ENCODE measurements around the gene MTMR12.
"Not testable (repeated sequence)": the region's sequence is repeated elsewhere in the genome, so short reads cannot be mapped to it uniquely, and the experiment has no call there.

MTMR12 gene

DNA sequence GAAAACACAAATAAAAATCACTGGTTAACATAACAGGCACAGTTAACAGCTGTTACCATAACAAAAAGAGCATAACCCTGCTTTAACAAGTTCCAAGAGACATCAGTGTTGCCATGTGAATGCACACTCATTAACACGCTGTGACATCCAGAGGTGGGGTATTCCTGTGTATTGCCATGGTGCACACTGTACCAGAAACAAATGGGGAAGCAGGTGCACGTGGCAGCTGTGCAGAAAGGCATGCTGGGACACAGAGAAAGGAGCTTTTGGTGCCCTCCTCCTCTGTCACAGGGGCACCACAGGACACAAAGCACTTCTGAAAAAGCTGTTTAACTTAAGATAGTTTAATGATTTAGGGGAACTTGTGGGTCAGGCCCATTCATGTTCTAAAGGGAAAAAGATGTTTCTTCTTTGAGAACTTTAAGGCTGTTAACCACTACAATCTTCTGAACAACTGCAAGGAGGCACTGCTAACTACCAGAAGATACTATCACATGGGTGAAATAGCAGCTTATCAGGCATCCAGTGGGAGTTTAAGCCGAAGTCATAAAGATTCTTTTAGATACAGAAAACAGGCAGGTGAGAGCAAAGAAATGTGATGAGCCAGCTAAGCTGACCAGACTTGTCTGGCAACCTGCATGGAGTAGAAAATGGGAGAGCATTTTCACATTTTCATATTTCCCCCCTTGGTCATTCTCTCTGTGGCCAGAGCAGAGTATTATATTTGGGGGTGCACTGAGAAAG, 82.2 kb downstream of the MTMR12 start:
- peaks cover 14% of the 10 kb centered on the region for H3K4me1 Mint-ChIP-seq
- no peaks in the 10 kb centered on the region for H3K9me3 Mint-ChIP-seq
- ATAC-seq (no peak), DNase-seq (ENCODE audit: low spot score in 2 of 2) (no peak)
- H3K36me3 Mint-ChIP-seq, result peaks cover 45% of the 10 kb centered on the region
- no peak overlapping the region for H3K4me3 Mint-ChIP-seq
- peak overlapping the region; percentile 54 for H3K27ac Mint-ChIP-seq

DNA sequence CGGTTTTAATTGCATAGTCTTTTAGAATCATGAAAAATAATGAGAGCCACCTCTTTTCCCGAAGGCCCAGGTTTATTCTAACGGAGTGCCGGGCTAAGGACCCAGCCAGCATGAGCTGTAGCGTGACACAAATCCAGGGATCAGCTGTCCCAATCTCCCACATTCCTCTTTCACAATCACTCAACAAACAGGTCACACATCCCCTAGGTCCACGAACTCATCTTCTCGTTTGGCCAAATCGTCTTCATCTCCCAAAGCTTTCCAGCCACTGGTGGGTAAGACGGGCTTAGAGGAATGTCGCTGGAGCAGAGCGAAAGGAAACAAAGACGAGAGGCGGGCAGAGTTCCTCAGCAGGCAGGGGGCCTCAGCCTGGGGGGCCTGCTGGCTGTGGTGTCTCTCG, 83.2 kb downstream of the MTMR12 start:
- H3K27ac Mint-ChIP-seq, result peak overlapping the region; percentile 73
- DNase-seq (ENCODE audit: low spot score in 2 of 2) (no peak), ATAC-seq (no peak)
- peaks cover 45% of the 10 kb centered on the region for H3K36me3 Mint-ChIP-seq
- no peaks in the 10 kb centered on the region for H3K9me3 Mint-ChIP-seq
- H3K4me3 Mint-ChIP-seq, result no peak overlapping the region
- peaks cover 14% of the 10 kb centered on the region for H3K4me1 Mint-ChIP-seq

DNA sequence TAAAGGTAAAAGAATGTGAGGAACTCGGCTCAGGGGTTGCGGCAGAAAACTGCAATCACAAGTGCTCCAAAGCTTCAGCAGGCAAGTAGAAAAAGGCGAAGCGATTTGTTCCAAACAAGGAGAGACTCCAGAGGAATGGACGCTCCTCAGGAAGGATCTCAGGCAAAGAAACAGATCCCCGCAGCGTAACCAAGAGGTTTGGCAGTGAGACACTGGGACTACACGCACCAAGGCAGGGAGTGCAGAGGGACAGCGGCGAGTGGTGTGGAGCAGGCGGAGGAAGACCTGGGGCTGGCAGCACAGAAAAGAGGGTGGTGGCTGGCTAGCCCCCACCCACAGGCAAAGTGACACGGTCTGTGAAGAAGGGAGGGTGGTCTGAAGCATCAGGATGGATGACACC, 83.9 kb downstream of the MTMR12 start:
- no peaks in the 10 kb centered on the region for H3K9me3 Mint-ChIP-seq
- no peak for ATAC-seq
- peak overlapping the region; percentile 73 for H3K27ac Mint-ChIP-seq

DNA sequence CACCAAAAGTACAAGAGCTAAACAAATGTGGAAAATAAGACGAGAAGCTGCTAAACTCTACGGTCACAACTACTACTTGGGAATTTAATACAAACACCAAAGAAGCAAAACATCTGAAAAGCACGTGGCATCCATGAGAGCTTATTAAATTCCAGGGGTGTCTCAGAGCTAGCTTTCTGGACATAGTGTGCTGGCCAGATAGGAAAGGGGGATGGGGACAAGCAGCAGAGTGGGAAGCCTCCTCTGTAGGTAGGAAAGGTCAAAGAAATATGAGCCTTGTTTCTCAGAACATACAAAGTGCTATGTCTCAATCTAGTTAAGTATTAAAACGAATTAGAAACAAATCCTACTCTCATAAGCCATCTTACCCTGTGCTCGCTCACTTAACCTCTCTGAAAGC, 87.3 kb downstream of the MTMR12 start:
- no peak overlapping the region for H3K27ac Mint-ChIP-seq
- no peak overlapping the region for H3K4me3 Mint-ChIP-seq
- DNase-seq (ENCODE audit: low spot score in 2 of 2) (no peak), ATAC-seq (no peak)
- peaks cover 6% of the 10 kb centered on the region for H3K4me1 Mint-ChIP-seq
- H3K36me3 Mint-ChIP-seq, result peaks cover 37% of the 10 kb centered on the region
- no peaks in the 10 kb centered on the region for H3K9me3 Mint-ChIP-seq

More for the DNA sequence above, 83.9 kb downstream of the MTMR12 start:
- DNase-seq (ENCODE audit: low spot score in 2 of 2), result no peak
- H3K4me1 Mint-ChIP-seq, result peaks cover 14% of the 10 kb centered on the region
- no peak overlapping the region for H3K4me3 Mint-ChIP-seq
- H3K36me3 Mint-ChIP-seq, result peaks cover 45% of the 10 kb centered on the region

DNA sequence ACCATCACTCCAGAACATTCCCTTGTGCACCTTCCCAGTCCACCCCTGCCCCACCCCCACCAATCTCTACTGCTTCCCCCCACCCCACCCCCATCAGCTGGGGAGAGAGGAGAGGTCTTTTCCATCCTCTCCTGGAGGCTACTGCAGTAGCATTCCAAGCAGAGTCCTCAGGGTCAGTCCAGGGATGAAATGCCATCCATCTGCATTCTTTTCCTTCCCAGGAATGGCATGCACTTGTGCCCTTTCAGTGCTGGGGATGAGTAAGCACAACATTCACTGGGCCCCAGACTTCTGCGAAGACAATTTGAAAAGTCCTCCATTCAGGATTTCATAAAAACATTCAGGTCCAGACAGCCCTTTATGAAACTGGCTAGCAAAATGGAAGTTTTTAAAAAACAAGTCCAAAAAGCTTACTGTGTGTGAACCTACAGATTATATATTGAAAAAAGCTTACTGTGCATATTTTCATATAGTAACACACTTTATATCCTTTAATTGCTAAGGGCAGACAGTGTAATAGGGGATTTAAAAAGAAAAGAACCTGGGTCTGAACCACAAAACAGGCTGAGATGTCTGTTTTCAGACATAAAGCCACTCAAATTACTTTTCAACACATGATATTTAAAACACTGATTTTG, 88.6 kb downstream of the MTMR12 start:
- Mint-ChIP-seq H3K36me3 (peaks cover 23% of the 10 kb centered on the region), H3K27ac (no peak overlapping the region), H3K9me3 (no peaks in the 10 kb centered on the region), H3K4me1 (peaks cover 6% of the 10 kb centered on the region), H3K4me3 (no peak overlapping the region)
- DNase-seq (ENCODE audit: low spot score in 2 of 2), result no peak
- no peak for ATAC-seq

DNA sequence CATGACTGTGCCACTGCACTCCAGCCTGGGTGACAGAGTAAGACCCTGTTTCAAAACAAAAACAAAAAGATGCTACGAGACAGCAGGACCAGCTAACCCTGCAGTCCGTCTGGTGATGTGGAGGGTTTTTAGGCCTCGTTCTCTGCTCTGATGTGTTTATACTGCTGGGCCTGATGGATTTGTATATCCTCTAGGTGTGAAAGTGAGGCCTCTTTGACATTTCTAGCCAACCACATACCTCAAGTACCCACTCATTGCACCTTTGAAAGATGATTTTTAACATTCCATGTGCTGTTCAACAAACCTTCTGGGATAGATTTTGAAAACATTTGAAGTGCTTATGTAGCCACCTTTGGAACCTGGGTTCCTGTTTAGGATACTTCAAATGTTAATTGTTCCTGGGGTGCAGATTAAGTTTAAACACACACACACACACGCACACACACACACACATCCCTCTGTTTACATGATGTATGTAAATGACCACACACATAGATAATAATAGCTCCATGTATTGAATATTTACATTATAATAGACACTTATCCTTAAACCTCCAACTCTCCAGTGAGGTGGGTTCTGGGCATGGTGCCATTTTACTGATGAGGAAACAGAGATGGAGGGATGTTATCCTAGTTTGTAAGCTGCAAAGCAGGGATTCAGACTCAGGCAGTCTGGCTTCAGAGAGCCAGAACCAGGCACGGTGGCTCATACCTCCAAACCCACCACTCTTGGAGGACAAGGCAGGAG, 89.8 kb downstream of the MTMR12 start:
- DNase-seq (ENCODE audit: low spot score in 2 of 2), result no peak
- Mint-ChIP-seq H3K4me1 (no peaks in the 10 kb centered on the region), H3K36me3 (peaks cover 14% of the 10 kb centered on the region), H3K9me3 (no peaks in the 10 kb centered on the region), H3K4me3 (no peak overlapping the region), H3K27ac (no peak overlapping the region)
- ATAC-seq, result no peak

DNA sequence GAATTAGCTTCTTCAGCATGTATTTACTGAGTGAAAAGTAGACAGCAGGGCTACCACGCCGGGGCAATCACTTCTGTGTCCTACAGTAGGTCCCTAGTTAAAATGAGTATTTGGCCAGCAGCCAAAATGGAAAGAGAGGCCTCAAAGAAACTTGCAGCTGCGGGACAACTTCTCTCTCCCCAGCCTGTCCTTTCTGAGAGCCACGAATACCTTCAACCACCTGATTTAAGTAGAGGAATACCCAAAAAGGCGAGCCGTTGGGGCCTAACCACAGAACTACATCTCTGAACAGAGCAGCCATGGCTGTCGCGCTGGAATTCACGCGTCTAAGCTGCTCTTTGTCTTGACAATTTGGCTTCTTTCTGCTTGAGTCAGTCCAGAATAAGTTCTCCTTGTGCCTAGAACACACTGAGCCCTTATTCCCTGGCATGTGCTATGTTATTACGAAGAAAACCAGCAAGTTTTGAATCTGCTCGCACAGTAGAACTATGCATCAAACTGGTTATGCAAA, 94.8 kb downstream of the MTMR12 start:
- Mint-ChIP-seq H3K4me1 (no peaks in the 10 kb centered on the region), H3K9me3 (no peaks in the 10 kb centered on the region), H3K36me3 (no peaks in the 10 kb centered on the region), H3K4me3 (no peak overlapping the region), H3K27ac (no peak overlapping the region)
- ATAC-seq, result no peak
- DNase-seq (ENCODE audit: low spot score in 2 of 2), result no peak

DNA sequence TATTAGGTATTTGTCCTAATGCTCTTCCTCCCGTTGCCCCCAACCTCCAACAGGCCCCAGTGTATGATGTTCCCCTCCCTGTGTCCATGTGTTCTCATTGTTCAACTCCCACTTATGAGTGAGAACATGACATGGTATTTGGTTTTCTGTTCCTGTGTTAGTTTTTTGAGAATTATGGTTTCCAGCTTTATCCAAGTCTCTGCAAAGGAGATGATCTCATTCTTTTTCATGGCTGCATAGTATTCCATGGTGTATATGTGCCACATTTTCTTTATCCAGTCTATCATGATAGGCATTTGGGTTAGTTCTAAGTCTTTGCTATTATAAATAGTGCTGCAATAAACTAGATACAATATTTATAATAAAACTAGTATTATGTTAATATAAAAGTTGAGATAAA, 98.4 kb downstream of the MTMR12 start:
- H3K4me1 Mint-ChIP-seq, result peaks cover 18% of the 10 kb centered on the region
- not testable (repeated sequence) for H3K9me3 Mint-ChIP-seq; DNase-seq (ENCODE audit: low spot score in 2 of 2); H3K36me3 Mint-ChIP-seq; ATAC-seq; H3K4me3 Mint-ChIP-seq; H3K27ac Mint-ChIP-seq

DNA sequence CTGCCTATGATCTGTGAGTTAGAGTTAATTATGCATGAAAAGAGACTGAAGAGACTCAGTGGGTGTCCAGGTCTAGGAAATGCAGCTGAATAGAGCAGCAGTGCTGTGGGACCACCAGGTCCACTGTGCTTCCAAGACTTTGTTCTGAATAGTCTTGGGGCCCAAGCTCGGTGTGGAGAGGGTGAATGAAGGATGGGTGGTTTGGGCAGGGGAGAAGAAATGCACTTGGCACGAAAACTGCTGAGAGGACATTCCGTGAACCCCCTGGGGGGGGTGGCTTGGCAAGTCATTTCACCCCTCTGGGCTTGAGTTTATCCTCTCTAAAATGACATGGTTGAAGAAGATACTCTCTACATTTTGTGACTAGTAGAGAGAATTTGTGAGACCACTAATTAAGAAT, 102.6 kb downstream of the MTMR12 start:
- Mint-ChIP-seq H3K4me3 (peak overlapping the region; percentile 52), H3K4me1 (peaks cover 18% of the 10 kb centered on the region), H3K27ac (peak overlapping the region; percentile 81), H3K36me3 (no peaks in the 10 kb centered on the region), H3K9me3 (no peaks in the 10 kb centered on the region)
- ATAC-seq, result peak; percentile 53
- DNase-seq (ENCODE audit: low spot score in 2 of 2), result no peak

DNA sequence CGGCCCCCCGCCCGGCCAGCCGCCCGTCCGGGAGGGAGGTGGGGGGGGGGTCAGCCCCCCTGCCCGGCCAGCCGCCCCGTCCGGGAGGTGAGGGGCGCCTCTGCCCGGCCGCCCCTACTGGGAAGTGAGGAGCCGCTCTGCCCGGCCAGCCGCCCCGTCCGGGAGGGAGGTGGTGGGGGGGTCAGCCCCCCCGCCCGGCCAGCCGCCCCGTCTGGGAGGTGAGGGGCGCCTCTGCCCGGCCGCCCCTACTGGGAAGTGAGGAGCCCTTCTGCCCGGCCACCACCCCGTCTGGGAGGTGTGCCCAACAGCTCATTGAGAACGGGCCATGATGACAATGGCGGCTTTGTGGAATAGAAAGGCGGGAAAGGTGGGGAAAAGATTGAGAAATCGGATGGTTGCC, 103.9 kb downstream of the MTMR12 start:
- not testable (repeated sequence) for H3K9me3 Mint-ChIP-seq; H3K27ac Mint-ChIP-seq; H3K36me3 Mint-ChIP-seq; DNase-seq (ENCODE audit: low spot score in 2 of 2); ATAC-seq; H3K4me3 Mint-ChIP-seq
- peaks cover 23% of the 10 kb centered on the region for H3K4me1 Mint-ChIP-seq

DNA sequence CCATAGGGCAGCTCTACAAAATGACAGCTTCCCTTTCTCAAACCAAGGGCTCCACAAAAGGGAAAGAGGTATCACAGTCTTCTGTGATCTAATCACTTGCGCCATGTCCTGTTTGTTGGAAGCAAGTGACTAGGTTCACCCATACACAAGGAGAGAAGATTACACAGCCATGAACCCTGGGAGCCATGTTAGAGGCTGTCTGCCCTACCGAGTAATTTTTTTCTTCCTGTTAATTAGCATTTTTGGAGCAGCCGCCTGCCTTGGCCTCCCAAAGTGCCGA, 105.4 kb downstream of the MTMR12 start:
- H3K4me1 Mint-ChIP-seq, result peaks cover 33% of the 10 kb centered on the region
- no peaks in the 10 kb centered on the region for H3K36me3 Mint-ChIP-seq
- DNase-seq (ENCODE audit: low spot score in 2 of 2) (no peak), ATAC-seq (no peak)
- H3K9me3 Mint-ChIP-seq, result no peaks in the 10 kb centered on the region
- H3K4me3 Mint-ChIP-seq, result no peak overlapping the region
- peak overlapping the region; percentile 1 for H3K27ac Mint-ChIP-seq

DNA sequence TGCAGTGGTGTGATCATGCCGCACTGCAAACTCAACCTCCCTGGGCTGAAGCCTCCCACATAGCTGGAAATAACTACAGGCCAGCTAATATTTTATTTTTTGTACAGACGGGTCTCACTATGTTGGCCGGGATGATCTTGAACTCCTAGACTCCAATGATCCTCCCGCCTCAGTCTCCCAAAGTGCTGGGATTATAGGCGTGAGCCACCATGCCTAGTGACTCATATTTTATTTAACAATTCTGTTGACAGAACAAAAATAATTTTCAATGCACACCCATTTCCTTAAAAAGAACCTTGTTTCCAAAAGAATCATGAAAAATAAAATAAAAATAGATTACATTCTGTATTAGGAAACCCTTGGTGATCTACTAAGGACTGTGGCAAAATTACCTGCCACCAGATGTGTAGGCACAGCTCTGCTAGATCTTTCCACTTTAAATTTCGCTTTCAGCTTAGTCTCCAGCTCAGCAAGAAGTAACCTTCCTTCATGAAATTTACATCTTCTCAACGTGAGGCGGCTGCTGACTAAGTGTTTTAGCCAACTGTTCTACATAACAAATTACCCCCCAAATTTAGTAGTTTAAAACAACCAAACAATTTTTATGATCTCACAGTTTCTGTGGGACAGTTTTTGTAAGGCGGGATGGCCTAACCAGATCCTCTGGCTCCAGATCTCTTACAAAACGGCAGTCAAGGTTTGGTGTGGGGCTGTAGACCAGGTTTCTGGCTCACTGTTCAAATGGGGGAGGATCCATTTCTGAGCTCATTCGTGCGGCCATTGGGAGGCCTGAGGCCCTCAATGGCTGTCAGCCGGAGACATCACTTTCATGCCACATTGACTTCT, 106.0 kb downstream of the MTMR12 start:
- H3K27ac Mint-ChIP-seq, result peak overlapping the region; percentile 1
- no peaks in the 10 kb centered on the region for H3K36me3 Mint-ChIP-seq
- DNase-seq (ENCODE audit: low spot score in 2 of 2), result no peak
- no peak for ATAC-seq
- peaks cover 33% of the 10 kb centered on the region for H3K4me1 Mint-ChIP-seq
- H3K4me3 Mint-ChIP-seq, result no peak overlapping the region
- H3K9me3 Mint-ChIP-seq, result no peaks in the 10 kb centered on the region

DNA sequence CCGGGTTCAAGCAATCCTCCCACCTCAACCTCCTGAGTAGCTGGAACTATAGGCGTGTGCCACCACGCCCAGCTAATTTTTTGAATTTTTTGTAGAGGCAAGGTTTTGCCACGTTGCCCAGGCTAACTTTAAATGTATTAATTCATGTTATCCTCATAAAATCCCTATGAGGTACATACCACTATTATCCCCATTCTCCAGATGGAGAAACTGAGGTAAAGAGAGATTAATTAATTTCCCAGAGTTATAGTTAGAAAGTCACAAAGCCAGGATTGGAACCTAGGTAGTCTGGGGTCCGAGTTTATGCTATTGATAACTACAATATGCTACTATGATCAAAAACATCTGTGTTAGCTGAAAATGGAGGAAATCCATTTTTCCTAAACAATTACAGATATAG, 106.7 kb downstream of the MTMR12 start:
- Mint-ChIP-seq H3K4me3 (no peak overlapping the region), H3K4me1 (peaks cover 28% of the 10 kb centered on the region), H3K27ac (no peak overlapping the region), H3K9me3 (no peaks in the 10 kb centered on the region), H3K36me3 (no peaks in the 10 kb centered on the region)
- ATAC-seq, result no peak
- DNase-seq (ENCODE audit: low spot score in 2 of 2), result no peak

DNA sequence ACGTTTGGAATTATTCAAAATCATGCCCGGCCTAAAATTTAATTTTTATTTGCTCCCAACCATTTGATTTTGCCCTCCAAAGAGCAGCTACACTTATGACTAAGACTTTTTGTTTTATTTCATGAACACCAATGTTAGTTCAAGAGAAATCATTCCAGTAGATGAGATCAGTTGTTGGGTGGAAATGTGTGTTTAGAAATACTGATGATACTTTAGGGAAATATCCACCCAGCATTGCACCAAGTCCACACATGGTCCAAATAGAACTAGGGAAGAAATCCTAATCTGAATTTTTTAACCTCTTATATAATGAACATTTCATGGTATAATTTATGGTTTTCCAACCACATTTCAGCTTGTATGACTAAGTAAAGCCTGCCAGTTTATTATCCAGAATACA, 110.3 kb downstream of the MTMR12 start:
- Mint-ChIP-seq H3K9me3 (no peaks in the 10 kb centered on the region), H3K36me3 (no peaks in the 10 kb centered on the region), H3K4me3 (no peak overlapping the region), H3K27ac (no peak overlapping the region), H3K4me1 (peaks cover 15% of the 10 kb centered on the region)
- no peak for ATAC-seq
- DNase-seq (ENCODE audit: low spot score in 2 of 2), result no peak

DNA sequence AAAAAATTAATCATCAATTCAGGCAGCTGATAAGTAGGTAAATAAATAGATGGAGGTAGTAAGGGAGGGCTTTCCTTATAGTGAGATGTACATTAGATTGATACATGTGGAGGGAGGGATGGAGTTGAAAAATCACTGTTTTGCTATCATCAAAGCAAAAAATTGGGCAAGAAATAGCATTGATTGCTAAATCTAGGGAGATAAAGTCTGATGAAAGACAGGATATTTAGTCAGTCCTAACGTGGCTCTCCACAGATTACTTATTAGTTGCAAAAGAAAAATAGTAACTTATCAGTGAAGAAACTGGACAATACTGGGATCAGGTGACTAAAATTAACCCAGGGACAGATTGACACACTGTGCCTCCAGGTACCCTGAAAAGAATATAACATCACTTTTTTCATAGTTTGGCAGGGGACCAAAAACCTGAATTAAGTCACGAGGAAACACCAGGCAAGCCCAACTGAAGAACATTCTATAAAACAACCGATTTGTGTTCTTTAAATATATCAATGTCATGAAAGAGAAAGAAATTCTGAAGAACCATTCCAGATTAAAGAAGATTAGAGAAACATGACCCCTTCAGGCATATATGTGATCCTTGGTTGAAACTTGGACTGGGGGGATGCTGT, 111.5 kb downstream of the MTMR12 start:
- no peaks in the 10 kb centered on the region for H3K36me3 Mint-ChIP-seq
- ATAC-seq, result no peak

More for the DNA sequence above, 111.5 kb downstream of the MTMR12 start:
- DNase-seq (ENCODE audit: low spot score in 2 of 2), result no peak
- peaks cover 15% of the 10 kb centered on the region for H3K4me1 Mint-ChIP-seq
- no peak overlapping the region for H3K27ac Mint-ChIP-seq
- H3K4me3 Mint-ChIP-seq, result no peak overlapping the region
- no peaks in the 10 kb centered on the region for H3K9me3 Mint-ChIP-seq

Data from stimulated activated effector memory CD8-positive, alpha-beta T cell treated with anti-CD3 and anti-CD28 coated beads, Interleukin-12 subunit alpha, Interleukin-12 subunit beta, amount 100 ng/mL, for 72 hours (primary cell).